Adrenal gland (tissue), 5 donors: ENCODE results near the gene ACTR2.

Experiments used
- POLR2A ChIP-seq, 2 donors: fragments of 450-650 bp; IDR thresholded peaks; one replicate each; pipeline ENCODE4 v1.6.1; 2017; ENCODE audit warnings: antibody characterized with exemption in 2 of 2, mild to moderate bottlenecking in 2 of 2, moderate library complexity in 1 of 2
- TF ChIP-seq, protein P1 (sequence below), 6 experiments: fragments of 450-650 bp in 4 of 6; fragments of 200-600 bp in 2 of 6; sonication (generic) in 1 of 6; IDR thresholded peaks; 1 replicate in 5 of 6; 2 replicates in 1 of 6; pipeline versions ENCODE4 v1.5.1 to v1.8.0; 2016 to 2021; ENCODE audit warnings: antibody characterized with exemption in 6 of 6, mild to moderate bottlenecking in 2 of 6, moderate library complexity in 1 of 6
- donor health status: DM: no; HTN: no; CAD: no.

DNA sequence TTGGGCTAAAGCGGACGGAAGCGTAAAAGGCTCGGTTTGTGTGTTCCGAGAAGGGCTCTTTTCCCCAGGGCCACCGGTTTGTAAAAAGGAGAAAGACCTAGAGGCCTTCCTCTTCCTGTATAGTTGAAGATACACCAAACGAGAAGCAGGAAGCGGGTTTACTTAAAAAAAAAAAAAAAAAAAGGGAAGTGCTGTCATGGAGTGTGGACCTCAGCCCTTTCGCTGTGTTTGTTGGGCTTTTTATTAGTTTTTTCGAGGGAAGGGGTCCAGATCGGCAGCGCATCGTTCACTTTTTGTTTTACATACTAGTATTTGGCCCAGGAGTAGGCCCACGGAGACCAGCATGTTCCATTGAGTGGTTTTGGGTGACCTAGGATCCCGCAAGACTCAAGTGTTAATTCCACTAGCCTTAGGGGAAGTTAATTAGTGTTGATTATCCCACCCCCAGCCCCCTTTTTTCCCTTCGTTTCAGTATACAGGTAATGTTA lies 676 bp downstream of the ACTR2 start:
- no peak for TF ChIP-seq POLR2A (IDR thresholded peaks at IDR 0.05)
- TF ChIP-seq, protein P1, sequence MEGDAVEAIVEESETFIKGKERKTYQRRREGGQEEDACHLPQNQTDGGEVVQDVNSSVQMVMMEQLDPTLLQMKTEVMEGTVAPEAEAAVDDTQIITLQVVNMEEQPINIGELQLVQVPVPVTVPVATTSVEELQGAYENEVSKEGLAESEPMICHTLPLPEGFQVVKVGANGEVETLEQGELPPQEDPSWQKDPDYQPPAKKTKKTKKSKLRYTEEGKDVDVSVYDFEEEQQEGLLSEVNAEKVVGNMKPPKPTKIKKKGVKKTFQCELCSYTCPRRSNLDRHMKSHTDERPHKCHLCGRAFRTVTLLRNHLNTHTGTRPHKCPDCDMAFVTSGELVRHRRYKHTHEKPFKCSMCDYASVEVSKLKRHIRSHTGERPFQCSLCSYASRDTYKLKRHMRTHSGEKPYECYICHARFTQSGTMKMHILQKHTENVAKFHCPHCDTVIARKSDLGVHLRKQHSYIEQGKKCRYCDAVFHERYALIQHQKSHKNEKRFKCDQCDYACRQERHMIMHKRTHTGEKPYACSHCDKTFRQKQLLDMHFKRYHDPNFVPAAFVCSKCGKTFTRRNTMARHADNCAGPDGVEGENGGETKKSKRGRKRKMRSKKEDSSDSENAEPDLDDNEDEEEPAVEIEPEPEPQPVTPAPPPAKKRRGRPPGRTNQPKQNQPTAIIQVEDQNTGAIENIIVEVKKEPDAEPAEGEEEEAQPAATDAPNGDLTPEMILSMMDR (IDR thresholded peaks at IDR 0.05): no peak
